Activated CD8-positive, alpha-beta T cell treated with anti-CD3 and anti-CD28 coated beads, Interleukin-2, amount 10 ng/mL, durations not matched to agents 7 days and 5 days (primary cell): Measurements from ENCODE around the gene SLC34A3. TPM values are rescaled to one million over a fixed set of nuclear protein-coding genes. Genes with fewer than 3 reads are reported as not detected.

Experiments used
- ATAC-seq: fragments of 150-1000 bp; cut with Tn5 transposase; one replicate; pipeline ENCODE4 v1.10.0; 2021; ENCODE audit warnings: moderate library complexity
- CTCF ChIA-PET: fragments of 350-600 bp; sonication (Branson Sonifier 250); formaldehyde crosslinking; loops from one replicate; lab custom pipeline; 2021; ENCODE audit warnings: antibody characterized with exemption; lab: Charles Lee
- POLR2A ChIA-PET: fragments of 350-600 bp; sonication (Branson Sonifier 250); formaldehyde crosslinking; loops from one replicate; lab custom pipeline; 2021; ENCODE audit warnings: antibody characterized with exemption; lab: Charles Lee
- DNase-seq: peaks from one replicate; pipeline ENCODE4 v3.0.0-alpha.2; 2020
- H3K27ac Mint-ChIP-seq: one replicate; pipeline ENCODE4 v1.8.0; 2021; ENCODE audit warnings: mild to moderate bottlenecking, mixed read lengths
- H3K27me3 Mint-ChIP-seq: one replicate; pipeline ENCODE4 v1.8.0; 2021; ENCODE audit warnings: low read depth, mixed read lengths
- H3K36me3 Mint-ChIP-seq: one replicate; pipeline ENCODE4 v1.8.0; 2021; ENCODE audit warnings: low read depth, mixed read lengths
- H3K4me1 Mint-ChIP-seq: one replicate; pipeline ENCODE4 v1.8.0; 2021; ENCODE audit warnings: low read depth, mixed read lengths
- H3K4me3 Mint-ChIP-seq: one replicate; pipeline ENCODE4 v1.8.0; 2021; ENCODE audit warnings: mild to moderate bottlenecking, mixed read lengths
- H3K9me3 Mint-ChIP-seq: one replicate; pipeline ENCODE4 v1.8.0; 2022; ENCODE audit warnings: mixed read lengths; ENCODE audit not compliant: insufficient read depth
- total RNA-seq, 2 experiments: library from RNA; stranded (reverse); gene quantifications; one replicate each; pipeline ENCODE4 v1.2.3, GENCODE V29; 2021

SLC34A3 gene
- total RNA-seq, 2 experiments from 2014 or later = not detected

GRCh38 chr9:137219757-137220316 lies 10.9 kb upstream of the SLC34A3 start:
- ATAC-seq = no peak
- H3K9me3 Mint-ChIP-seq = no peaks in the 10 kb centered on the region

GRCh38 chr9:137220317-137221094 lies 10.2 kb upstream of the SLC34A3 start:
- H3K27ac Mint-ChIP-seq = no peak overlapping the region
- ChIA-PET CTCF (no interaction called here), POLR2A (interaction anchor here (1.5 to 2.1 kb wide), 3 partner anchors 16 to 20 kb away, joined by 4 to 6 read pairs (median 5); partner anchors contain the start of genes TPRN and TUBB4B)
- peaks cover 16% of the 10 kb centered on the region for H3K4me1 Mint-ChIP-seq
- no peak for DNase-seq
- no peaks in the 10 kb centered on the region for H3K27me3 Mint-ChIP-seq
- no peaks in the 10 kb centered on the region for H3K9me3 Mint-ChIP-seq
- no peaks in the 10 kb centered on the region for H3K36me3 Mint-ChIP-seq
- ATAC-seq = no peak
- peak overlapping the region; percentile 55 for H3K4me3 Mint-ChIP-seq

More at GRCh38 chr9:137219757-137220316, 10.9 kb upstream of the SLC34A3 start:
- Mint-ChIP-seq H3K4me1 (peaks cover 9% of the 10 kb centered on the region), H3K27me3 (no peaks in the 10 kb centered on the region), H3K4me3 (no peak overlapping the region), H3K36me3 (no peaks in the 10 kb centered on the region), H3K27ac (no peak overlapping the region)
- ChIA-PET CTCF (interaction anchor here (1.4 kb wide), 1 partner anchor 31 kb away, joined by 5 read pairs; the partner anchor contains the start of genes ANAPC2 and SSNA1), POLR2A (interaction anchor here (1.5 to 2.1 kb wide), 3 partner anchors 15 to 21 kb away, joined by 4 to 6 read pairs (median 5); partner anchors contain the start of genes TPRN and TUBB4B)
- no peak for DNase-seq

GRCh38 chr9:137221095-137221505 lies 9.6 kb upstream of the SLC34A3 start:
- H3K9me3 Mint-ChIP-seq = no peaks in the 10 kb centered on the region
- ATAC-seq (no peak), DNase-seq (no peak)
- H3K36me3 Mint-ChIP-seq = no peaks in the 10 kb centered on the region
- no peaks in the 10 kb centered on the region for H3K27me3 Mint-ChIP-seq
- no peak overlapping the region for H3K27ac Mint-ChIP-seq
- H3K4me3 Mint-ChIP-seq = peak overlapping the region; percentile 55
- ChIA-PET POLR2A (interaction anchor here (2.1 kb wide), 1 partner anchor 19 kb away, joined by 6 read pairs; the partner anchor contains the start of gene TUBB4B), CTCF (no interaction called here)
- peaks cover 16% of the 10 kb centered on the region for H3K4me1 Mint-ChIP-seq

- Mint-ChIP-seq H3K27ac (no peak overlapping the region), H3K4me1 (peaks cover 16% of the 10 kb centered on the region), H3K36me3 (no peaks in the 10 kb centered on the region), H3K9me3 (no peaks in the 10 kb centered on the region), H3K27me3 (no peaks in the 10 kb centered on the region), H3K4me3 (peak overlapping the region; percentile 36)
- no peak for ATAC-seq
- POLR2A ChIA-PET = interaction anchor here (1.4 to 3.7 kb wide), 4 partner anchors 15 to 33 kb away, joined by 4 to 28 read pairs (median 9); partner anchors contain the start of genes ANAPC2, NDOR1, SSNA1 and TMEM203
- no peak for DNase-seq
- CTCF ChIA-PET = no interaction called here
Observed at GRCh38 chr9:137221506-137222111, 9.1 kb upstream of the SLC34A3 start.

GRCh38 chr9:137222190-137223077 lies 8.3 kb upstream of the SLC34A3 start, which contains the start of gene RNF208:
TSS of gene RNF208 (minus strand) at chr9:137222240. CDS start at chr9:137221212, 1,028 bp downstream.
- ATAC-seq (no peak), DNase-seq (no peak)
- Mint-ChIP-seq H3K36me3 (no peaks in the 10 kb centered on the region), H3K27me3 (no peaks in the 10 kb centered on the region), H3K9me3 (no peaks in the 10 kb centered on the region), H3K27ac (peak within 1 kb of the TSS; percentile 87), H3K4me3 (peak within 1 kb of the TSS; percentile 80), H3K4me1 (peaks cover 16% of the 10 kb centered on the region)
- ChIA-PET POLR2A (interaction anchor here (0.6 to 3.7 kb wide), 12 partner anchors 14 to 135 kb away, joined by 3 to 28 read pairs (median 6); partner anchors contain the start of genes ANAPC2, MAN1B1, NDOR1 and NELFB), CTCF (interaction anchor here (0.9 to 6.7 kb wide), 9 partner anchors 14 to 176 kb away, joined by 3 to 73 read pairs (median 4); partner anchors contain the start of genes ANAPC2, SSNA1, TOR4A and TPRN)

GRCh38 chr9:137223078-137223970 lies 7.4 kb upstream of the SLC34A3 start:
- Mint-ChIP-seq H3K36me3 (no peaks in the 10 kb centered on the region), H3K27ac (peak overlapping the region; percentile 87), H3K4me3 (peak overlapping the region; percentile 80), H3K9me3 (no peaks in the 10 kb centered on the region), H3K4me1 (peaks cover 19% of the 10 kb centered on the region), H3K27me3 (no peaks in the 10 kb centered on the region)
- DNase-seq (peak; percentile 98), ATAC-seq (peak; percentile 90)
- CTCF ChIA-PET = interaction anchor here (0.6 to 6.7 kb wide), 14 partner anchors 13 to 177 kb away, joined by 3 to 73 read pairs (median 4); partner anchors contain the start of genes ANAPC2, NDOR1, SSNA1 and TMEM203
- POLR2A ChIA-PET = interaction anchor here (0.6 to 3.7 kb wide), 16 partner anchors 13 to 247 kb away, joined by 3 to 28 read pairs (median 4); partner anchors contain the start of genes ANAPC2, MAN1B1, NDOR1 and NELFB

- POLR2A ChIA-PET = interaction anchor here (0.7 to 3.7 kb wide), 7 partner anchors 14 to 138 kb away, joined by 3 to 28 read pairs (median 4); partner anchors contain the start of genes ANAPC2, MAN1B1, SSNA1 and TUBB4B
- ATAC-seq = no peak
- peaks cover 19% of the 10 kb centered on the region for H3K4me1 Mint-ChIP-seq
Observed at GRCh38 chr9:137224830-137225694, 5.6 kb upstream of the SLC34A3 start, which contains the start of gene CYSRT1. TSS of gene CYSRT1 (plus strand) at chr9:137225174. CDS start at chr9:137225622, 448 bp downstream.

GRCh38 chr9:137225699-137226331 lies 4.9 kb upstream of the SLC34A3 start:
- POLR2A ChIA-PET = interaction anchor here (1.1 to 3.7 kb wide), 3 partner anchors 11 to 110 kb away, joined by 3 to 21 read pairs (median 3); partner anchors contain the start of gene TUBB4B
- DNase-seq (no peak), ATAC-seq (no peak)
- no peaks in the 10 kb centered on the region for H3K27me3 Mint-ChIP-seq
- no peak overlapping the region for H3K4me3 Mint-ChIP-seq
- CTCF ChIA-PET = interaction anchor here (0.9 to 6.7 kb wide), 10 partner anchors 11 to 196 kb away, joined by 3 to 73 read pairs (median 4); partner anchors contain the start of genes ANAPC2, NPDC1 and SSNA1
- no peaks in the 10 kb centered on the region for H3K9me3 Mint-ChIP-seq
- no peaks in the 10 kb centered on the region for H3K36me3 Mint-ChIP-seq
- H3K4me1 Mint-ChIP-seq = peaks cover 18% of the 10 kb centered on the region
- H3K27ac Mint-ChIP-seq = no peak overlapping the region

More at GRCh38 chr9:137224830-137225694, 5.6 kb upstream of the SLC34A3 start, which contains the start of gene CYSRT1:
- H3K4me3 Mint-ChIP-seq = peak within 1 kb of the TSS; percentile 80
- DNase-seq = peak; percentile 60
- H3K9me3 Mint-ChIP-seq = no peaks in the 10 kb centered on the region
- H3K36me3 Mint-ChIP-seq = no peaks in the 10 kb centered on the region
- peak within 1 kb of the TSS; percentile 87 for H3K27ac Mint-ChIP-seq
- no peaks in the 10 kb centered on the region for H3K27me3 Mint-ChIP-seq
- CTCF ChIA-PET = interaction anchor here (0.9 to 6.7 kb wide), 10 partner anchors 11 to 178 kb away, joined by 3 to 73 read pairs (median 4); partner anchors contain the start of genes ANAPC2, NPDC1, SSNA1 and TUBB4B
